HG03025 (cell line): ENCODE measurements around the gene PTRHD1.

ENCODE experiments used
- ATAC-seq: cut with Tn5 transposase; IDR thresholded peaks from one replicate; pipeline ENCODE4 v1.9.1; 2021; ENCODE audit warnings: mild to moderate bottlenecking, moderate library complexity; ENCODE audit not compliant: unreplicated experiment, low FRiP score

PTRHD1 gene

DNA sequence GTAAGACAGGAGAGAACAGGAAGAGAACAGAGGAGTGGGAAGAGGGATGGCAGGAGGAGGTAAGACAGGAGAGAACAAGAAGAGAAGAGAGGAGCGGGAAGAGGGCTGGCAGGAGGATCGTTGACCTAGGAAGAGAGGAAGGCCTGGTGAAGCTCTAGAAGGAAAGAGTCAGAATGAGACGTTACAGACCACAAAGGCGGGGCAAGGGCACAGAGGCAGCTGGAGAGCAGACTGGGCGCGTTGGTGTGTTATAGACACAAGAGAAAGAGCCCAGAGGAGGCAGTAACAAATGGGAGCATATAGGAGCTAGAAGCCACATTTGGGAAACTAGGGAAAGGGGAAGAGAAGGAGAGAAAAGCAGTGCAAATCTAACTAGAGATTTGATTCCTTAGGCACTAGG lies 26.6 kb downstream of the PTRHD1 start:
- ATAC-seq = no peak

DNA sequence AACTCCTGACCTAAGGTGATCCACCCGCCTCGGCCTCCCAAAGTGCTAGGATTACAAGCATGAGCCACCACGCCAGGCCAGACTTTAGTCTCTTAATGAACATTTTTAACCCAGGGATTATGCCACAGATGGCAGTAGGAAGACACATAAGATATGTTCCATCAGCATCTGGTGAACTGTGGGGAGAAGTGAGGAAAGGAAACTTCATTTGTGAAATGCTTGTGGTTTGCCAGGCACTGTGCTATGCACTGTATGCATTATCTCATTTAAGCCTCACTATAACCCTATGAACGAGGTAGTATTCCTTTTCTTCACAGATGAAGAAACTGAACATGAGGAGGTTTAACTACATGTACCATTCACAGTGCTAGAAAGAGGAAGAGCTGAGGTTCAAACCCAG lies 29.3 kb downstream of the PTRHD1 start:
- no peak for ATAC-seq

DNA sequence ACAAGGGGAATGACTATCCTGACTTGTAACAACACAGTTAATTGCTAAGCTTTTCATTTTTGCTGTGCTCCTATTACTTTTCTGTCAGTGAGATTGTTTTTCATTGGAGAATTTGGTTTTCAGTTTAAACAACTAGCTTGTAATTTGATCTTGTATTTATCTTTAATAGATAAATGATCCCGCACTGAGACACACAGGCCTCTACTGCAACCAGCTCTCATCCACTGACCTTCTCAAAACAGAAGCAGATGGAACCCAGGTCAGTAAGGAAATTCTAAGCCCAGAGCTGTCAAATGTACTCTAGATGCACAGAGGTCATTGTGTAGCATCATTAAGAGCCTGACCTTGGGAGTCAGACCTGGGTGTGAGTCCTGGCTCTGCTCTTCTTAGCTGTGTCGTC lies 30.7 kb downstream of the PTRHD1 start:
- ATAC-seq = no peak

DNA sequence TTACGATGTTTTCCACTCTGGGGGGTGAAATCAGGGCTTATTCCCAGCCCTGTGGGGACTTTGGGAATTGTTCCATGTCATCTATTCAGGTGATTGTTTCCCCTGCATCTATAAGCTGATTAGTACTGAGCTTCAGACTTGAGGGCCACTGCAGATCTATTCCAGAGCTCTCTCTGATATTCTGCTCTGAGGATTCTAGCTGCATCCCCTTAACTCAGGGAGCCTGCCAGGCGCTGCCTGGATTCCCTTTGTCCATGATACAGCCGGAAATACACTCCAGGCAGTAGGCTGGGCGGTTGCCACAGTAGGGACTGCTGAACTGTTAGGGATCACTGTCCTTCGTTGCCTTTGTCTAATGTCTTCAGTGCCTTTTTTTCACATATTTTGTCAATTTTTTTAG lies 31.3 kb downstream of the PTRHD1 start:
- ATAC-seq = no peak

DNA sequence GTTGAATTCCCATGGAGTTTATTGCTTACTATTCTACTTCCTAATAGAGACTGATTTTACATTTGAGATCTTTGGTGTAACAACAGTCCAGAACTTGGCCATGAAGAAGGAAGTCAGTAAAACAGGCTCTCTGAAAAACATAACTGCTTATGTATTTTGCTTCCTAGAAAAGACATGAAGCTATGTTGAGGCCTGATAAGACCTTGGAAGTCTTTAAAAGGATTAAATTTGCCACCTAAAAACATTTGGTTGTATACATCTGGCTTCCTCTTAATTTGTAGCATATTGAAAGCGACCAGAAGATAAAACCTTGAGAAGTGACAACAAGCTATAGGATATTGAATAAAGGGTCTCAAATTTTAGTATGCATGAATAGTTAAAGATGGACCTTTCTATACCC lies 36.4 kb downstream of the PTRHD1 start:
- no peak for ATAC-seq

DNA sequence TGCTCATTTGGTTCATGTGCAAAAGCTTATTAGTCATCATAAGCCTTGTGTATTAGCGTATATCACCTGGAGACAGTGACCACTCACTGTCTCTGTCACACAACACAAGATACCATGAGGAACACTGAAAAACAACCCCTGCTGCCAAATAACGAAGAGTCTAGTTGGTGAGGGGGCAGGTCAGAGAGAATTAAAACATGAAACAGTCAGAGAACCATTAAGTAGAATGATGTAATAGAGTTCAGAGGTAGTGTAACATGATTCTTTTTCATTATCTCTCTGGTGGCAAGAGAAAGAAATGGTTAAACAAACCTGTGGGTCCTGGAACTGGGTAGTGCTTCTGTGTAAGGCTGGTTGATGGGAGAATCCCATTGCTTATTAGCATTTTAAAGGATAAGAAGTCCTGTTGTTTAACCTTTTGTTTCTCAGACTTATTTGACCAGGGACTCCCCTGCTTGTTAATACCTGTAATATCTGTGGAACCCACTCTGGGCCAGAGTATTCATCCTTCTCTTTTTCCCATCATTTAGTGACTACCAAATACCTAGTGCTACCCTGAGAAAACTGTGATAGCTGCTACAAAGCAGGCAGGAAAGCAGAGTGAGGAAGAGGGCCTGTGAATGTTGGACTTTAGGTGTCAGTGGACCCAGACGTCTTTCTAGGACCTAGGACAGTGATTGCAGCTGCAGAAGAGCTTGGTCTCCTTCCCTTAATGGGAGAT lies 38.0 kb downstream of the PTRHD1 start:
- no peak for ATAC-seq

DNA sequence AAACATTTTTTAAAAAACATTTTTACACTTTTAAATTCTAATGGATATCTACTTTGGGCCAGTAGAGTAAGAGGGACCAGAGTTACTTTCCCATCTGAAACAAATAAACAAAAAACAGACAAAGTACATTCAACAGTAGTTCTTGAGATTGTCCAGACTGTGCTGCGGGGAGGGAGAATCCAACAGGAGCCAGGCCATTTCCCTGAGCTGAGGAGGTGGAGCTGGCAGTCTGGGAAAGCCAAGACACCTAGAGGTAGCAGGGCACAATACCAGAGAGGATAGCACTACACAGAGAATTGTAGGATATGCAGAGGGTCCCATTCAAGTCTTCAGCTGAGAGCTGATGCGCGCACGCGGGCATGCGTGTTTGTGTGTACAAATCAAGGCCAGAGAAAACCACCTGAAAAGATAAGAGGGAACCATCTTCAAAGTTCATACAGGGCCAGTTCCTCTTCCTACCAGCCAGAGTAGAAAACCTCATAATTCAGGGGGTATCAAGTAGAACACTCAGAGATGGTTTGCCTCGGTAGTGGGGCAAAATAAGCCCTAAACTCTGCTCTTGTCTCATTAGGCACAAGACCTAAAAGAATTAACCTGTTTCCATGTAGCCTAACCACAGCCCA lies 44.0 kb downstream of the PTRHD1 start:
- ATAC-seq = no peak

DNA sequence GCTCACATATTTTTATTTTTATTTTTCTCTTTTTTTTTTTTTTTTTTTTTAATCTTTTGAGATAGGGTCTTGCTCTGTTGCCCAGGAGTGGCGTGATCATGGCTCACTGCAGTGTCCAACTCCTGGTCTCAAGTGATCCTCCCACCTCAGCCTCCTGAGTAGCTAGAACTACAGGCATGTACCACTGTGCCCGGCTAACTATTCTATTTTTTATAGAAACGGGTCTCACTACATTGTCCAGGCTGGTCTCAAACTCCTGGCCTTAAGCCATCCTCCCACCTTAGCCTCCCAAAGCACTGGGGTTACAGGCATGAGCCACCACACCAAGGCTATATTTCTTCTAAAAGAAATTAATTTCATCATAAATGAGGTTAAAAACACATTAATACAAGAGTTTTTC lies 45.9 kb downstream of the PTRHD1 start:
- ATAC-seq = no peak

DNA sequence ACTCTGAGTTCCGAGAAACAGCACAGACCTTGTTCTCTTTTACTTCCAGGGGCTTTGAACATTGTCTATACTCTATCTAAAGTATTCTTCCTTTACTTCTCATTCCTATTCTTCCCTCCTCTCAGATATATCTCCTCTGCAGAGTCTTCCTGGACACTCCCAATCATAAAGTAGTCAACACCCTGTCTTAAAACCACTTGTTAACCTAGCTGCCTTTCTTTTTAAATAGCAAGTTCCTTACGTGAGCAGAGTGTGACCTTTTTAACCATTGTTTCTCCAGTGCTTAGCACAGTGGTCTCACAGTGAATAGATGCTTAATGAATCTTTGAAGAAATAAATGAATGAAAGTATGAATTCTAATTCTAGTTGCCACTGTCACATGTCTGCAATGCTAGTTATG lies 47.4 kb downstream of the PTRHD1 start:
- ATAC-seq = no peak

DNA sequence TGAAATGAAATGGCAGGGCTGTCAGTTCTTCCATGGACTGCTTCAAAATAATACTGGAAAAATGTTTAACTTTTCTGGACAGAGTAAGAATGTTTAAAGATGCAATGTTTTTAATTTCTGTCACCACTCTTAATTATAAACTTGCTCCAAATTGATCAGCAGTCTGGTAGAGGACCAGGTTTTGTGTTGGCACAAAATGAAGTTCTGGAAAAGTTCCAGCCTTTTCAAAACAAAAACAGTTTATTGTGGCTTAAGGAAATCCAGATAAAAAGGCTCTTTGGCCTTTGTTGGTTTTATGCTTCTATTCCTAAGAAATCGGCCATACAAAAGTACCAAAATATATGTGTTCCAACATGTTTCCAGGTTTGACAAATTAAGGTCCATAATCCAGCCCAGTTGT lies 48.8 kb downstream of the PTRHD1 start:
- no peak for ATAC-seq

DNA sequence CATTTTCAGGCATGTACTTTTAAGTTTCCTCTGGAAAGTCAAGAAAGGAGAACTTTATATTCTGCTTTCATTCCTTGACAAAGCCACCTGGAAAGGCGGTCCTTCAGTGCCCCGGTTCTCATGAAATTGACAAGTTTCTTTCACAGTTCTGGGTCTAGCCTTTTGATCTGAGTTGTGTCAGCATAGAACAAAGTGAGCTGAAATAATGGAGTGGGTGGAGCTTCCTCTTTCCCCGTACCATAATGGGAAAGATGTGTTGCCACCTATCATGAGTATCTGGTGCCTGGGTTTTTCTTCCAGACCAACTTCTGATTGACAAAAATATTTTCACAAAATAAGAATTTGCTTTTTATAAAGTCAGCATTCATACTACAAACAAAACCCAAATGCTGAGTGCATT lies 49.3 kb downstream of the PTRHD1 start:
- ATAC-seq = no peak

DNA sequence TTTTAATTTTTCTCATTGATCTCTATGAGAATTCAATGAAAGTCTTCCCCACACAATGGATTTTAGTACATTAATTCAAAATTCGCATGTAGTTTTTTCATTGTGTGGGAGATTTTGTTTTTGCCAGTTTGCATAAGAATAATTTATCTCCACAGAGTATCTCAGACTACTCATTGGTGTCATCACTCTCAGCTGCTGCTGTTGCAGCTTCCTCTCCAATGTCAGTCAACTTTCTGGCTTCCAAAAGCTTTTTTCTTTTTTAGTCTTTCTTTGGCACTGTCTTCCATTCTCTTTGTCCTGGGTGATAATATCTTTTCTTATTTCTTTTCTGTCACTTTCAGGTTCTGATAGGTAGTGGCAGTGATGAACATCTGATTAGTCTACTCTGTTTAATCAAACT lies 50.5 kb downstream of the PTRHD1 start:
- ATAC-seq = no peak

DNA sequence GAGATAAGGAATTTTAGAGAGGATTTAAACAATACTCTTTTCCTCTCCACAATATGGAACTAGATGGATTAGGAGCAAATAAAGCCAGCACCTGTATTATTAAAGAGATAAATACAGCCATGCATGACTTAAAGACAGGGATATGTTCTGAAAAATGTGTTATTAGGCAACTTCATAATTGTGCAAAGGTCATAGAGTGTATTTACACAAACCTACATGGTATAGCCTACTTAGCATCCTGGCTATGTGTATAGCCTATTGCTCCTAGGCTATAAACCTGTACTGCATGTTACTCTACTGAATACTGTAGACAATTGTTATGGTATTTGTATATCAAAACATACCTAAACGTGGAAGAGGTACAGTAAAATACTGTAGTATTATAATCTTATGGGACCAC lies 53.0 kb downstream of the PTRHD1 start:
- no peak for ATAC-seq
